22Rv1 (cell line): ENCODE data around the gene HORMAD2.

Source experiments
- CTCF ChIP-seq: fragments of 450-650 bp; IDR thresholded peaks from 2 replicates; pipeline ENCODE4 v1.5.1; 2017; ENCODE audit warnings: mild to moderate bottlenecking
- ZFX ChIP-seq: fragments of 450-650 bp; IDR thresholded peaks from 2 replicates; pipeline ENCODE4 v1.6.1; 2017; ENCODE audit warnings: antibody characterized with exemption, borderline replicate concordance

GRCh38 chr22:30115705-30116104, 35.4 kb downstream of the HORMAD2 start:
- no peak for TF ChIP-seq CTCF
- no peak for TF ChIP-seq ZFX
